8988T (cell line): Measurements from ENCODE around the gene TFB2M.
"Not testable (repeated sequence)": the region's sequence is repeated elsewhere in the genome, so short reads cannot be mapped to it uniquely, and the experiment has no call there.

Experiments
- DNase-seq: peaks from one replicate; pipeline ENCODE4 v3.0.0; 2011

The TFB2M gene

DNA sequence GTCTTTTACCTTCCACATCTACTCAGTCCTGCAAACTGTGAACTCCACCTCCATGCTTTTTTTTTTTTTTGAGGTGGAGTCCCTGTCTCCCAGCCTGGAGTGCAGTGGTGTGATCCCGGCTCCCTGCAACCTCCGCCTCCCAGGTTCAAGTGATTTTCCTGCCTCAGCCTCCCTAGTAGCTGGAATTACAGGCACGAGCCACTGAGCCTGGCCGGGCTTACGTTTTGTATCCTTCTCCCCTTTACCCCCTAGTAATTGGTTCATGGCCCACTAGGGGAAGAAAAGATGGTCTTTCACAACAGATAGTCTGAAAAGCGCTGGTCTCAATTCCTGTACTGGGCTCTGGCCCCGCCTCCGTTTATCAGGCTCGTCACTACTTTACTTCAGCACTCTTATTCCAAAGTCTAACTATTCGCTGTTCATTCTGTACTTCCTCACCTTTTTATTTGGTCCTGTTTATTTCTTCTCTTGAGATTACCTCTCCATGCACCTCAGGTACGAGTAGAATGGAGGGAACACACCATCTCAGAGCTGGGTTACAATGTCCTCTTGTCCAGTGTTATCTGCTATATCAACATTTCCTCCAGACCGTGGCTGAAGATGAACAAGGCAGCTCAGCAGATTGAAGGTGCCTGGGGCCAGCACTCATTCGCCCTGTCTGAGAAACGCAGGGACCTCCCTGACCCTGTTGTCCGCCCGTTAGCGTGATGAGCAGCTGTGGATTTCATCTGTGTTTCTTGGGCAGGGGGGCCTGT, 16.4 kb upstream of the TFB2M start:
- no peak for DNase-seq

DNA sequence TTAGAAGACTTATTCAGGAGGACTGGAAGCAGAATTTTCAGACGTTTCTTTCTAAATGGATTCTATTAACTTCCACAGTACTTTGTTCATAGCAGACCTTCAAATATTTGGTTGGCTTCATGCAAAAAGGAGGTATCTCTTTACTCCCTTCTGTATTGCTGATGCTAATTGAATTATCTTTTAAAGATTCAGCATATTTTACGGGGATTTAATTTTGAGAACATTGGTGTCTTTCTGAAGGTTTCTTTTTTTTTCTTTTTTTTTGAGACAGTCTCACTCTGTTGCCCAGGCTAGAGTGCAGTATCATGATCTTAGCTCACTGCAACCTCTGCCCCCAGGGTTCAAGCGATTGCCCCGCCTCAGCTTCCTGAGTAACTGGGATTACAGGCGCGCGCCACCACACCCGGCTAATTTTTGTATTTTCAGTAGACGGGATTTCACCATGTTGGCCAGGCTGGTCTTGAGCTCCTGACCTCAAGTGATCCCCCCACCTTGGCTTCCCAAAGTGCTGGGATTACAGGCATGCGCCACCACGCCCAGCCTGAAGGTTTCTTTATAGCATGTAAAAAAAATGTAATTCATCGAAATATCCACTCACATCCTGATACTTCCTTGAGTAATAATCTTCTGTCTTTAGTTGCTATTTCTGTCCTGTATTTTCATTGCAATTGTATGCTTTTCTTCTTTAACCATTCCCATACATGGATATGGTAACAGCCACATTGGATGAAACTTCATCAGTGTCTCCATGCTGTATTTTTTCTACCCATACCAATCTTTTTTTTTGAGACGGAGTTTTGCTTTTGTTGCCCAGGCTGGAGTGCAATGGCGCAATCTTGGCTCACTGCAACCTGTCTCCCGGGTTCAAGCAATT, 14.7 kb upstream of the TFB2M start:
- DNase-seq, result no peak

DNA sequence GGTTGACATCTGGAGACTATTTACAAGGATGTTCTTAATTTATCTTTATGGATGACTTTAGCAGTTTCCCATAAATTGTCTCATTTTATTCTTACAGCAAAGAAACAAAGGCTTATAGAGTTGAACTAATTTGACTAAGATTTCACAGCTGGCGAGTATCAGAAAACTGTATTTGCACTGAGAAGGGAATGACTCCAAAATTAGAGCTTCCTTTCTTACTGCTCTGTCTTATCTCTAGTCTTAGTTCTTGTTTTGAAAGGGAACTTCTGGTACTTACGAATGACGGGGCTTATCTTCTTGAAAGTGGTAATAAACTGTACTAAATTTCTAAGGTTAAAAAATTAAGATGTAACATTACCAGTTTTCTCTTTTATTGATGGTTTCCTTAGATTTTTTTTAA, 13.8 kb upstream of the TFB2M start:
- no peak for DNase-seq

DNA sequence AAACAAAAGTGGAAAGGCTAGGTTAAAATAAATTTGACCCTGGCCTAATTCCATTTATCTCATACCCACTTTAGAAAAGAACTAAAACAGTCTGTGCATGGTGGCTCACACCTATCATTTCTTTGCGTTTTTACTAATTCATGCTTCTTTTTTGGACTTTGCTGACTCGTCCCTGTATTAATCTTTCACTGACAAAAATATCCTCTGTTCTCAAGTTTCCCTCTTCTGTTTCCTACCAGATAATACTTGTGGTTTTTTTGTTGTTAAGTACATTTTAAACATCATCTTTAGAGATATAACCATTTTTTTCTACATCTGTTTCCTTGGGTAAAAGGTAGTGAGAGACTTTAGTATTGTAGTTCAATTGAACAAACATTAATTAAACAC, 11.7 kb upstream of the TFB2M start:
- no peak for DNase-seq

DNA sequence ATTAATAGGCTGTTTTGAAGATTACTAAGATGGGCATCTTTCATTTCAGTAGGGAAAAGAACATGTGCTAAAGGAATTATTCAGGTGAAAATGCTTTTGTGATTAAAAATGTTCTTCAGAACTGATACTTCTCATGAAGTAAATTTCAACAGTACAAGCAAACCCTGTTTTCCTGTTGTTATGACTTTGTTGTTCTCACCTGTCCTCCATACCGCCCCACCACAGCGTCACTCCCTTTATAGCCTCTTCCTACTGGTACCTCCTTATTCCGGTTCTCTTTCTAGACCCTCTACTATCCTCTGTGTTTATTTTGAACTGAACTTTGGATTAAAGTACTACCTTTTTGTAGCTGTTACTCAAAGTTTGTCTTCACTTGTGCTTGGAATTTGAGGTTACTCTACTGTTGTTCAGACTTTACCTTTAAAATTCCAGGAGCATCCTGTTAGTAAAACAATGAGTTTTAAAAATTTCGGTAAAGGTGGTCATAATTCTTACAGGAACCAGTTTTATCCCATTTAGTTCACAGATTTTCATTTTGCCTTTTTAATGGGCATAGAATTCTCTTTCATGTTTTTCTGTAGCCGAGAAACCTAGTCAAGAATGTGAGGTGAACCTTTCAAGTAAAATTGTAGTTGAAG, 11.1 kb upstream of the TFB2M start:
- DNase-seq, result no peak

DNA sequence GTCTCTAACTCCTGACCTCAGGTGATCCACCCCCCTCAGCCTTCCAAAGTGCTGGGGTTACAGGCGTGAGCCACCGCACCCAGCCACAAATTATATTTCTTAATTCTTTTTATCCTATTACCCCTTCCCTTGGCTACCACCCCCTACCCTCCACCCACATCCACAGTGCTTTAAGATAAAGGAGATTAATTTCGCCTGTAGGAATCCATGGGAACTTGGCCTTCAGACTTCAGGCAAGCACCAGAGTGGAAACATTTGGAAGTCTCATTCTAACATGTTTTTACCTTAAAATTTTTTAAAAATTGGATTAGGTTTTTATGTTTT, 10.6 kb upstream of the TFB2M start:
- DNase-seq, result no peak

DNA sequence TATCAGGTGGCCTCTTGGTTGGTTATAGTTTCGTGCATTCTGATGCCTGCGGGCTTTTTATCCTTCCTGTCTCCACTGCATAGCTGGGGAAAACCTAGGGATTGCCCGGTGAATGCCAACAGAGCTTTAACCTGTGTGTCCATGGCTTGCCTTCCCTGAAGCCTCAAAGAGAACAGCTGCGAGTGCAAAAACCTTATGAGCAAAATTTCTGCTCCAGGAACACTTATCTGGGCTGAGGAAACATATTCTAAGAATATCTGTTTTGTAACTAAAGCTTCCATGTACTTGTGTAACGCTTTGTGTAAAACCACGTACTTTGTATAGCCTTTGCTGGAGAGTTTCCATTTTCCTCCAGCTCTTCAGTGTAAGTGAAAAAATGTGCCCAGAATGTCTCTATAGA, 7.4 kb upstream of the TFB2M start:
- no peak for DNase-seq

DNA sequence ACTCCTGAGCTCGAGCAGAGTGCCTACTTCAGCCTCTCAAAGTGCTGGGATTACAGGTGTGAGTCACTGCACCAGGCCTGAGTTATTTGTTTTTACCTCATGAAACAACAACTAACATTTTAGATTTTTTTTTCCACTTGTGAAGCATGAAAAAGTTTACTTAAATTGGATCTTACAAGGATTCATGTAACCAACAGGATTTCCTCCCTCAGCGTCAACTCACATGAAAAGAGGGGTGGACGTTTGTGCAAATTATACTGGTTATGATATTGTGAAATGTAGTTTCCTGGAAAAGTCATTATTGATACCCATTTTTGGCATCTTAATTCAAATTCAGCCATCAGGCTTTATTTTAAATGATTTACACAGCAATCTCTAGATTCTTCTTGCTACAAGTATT, 6.7 kb upstream of the TFB2M start:
- DNase-seq, result no peak

DNA sequence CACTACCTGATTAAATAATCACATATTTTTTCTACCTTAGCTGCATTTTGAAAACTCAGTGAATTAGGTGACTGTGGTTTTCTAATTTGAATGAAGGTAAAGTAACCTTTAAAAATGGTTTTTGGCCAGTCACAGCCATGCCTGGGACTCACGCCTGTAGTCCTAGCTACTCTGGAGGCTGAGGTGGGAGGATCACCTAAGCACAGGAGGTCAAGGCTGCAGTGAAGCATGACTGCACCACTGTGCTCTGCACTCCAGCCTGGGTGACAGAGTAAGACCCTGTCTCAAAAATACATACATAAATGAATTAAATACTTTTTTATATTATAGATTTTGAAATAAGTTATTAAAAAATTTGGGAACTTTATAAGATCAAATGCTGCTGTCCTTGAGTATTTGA, 5.9 kb upstream of the TFB2M start:
- no peak for DNase-seq

DNA sequence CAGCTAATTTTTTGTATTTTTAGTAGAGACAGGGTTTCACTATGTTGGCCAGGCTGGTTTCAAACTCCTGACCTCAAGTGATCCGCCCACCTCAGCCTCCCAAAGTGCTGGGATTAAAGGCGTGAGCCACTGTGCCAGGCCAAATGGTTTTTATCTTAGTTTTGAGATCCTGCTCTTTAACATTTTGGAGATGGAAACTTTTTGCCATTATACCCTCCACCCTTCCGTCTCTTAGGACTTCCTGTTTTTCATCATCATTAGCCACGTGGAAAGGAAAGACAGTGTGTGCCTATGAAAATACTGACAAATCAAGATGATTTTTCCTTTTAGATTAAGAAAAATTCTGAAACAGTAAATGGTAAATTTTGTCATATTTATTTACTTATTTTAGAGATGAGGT, 5.2 kb upstream of the TFB2M start:
- not testable (repeated sequence) for DNase-seq

DNA sequence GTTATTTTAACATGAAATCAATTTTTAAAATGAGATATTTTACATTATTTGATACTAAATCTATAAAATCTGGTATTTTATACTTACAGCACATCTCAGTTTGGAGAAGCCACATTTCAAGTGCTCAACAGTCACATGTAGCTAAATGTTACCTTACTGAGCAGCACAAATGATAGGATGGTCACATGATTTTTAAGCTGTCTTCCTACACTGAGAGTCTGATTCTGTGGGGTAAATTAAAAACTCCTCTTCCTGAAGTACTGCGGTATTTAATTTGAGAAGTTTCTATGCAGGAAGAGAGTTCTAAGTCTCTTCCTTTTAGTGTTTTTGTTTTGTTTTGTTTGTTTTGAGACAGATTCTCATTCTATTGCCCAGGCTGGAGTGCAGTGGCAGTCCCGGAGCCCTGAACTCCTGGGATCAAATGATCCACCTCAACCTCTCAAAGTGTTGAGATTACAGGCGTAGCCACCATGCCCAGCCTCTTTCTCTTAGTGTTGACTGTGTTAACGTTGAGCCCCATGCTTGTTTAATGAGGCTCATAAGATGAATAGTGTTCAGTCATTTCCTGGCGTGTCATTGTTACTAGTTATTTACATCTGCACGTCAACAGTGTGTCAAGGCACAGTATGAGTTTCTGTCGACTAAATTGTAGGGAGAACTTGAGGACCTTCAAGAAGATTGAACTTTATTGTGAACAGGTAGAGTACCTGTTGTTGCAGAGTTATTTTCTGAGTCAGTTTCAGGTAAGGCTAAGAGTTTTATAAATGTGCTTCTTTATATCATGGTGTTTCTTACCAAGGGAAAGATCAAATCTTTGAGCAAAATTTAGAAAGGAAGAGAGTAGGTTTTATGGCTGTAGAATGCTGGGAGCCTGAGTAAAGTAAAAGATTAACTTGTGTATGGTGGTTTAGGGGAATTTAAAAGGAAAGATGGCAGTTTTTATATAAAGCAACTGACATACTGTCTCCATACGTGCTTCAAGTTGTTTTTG, 3.5 kb upstream of the TFB2M start:
- DNase-seq, result no peak

DNA sequence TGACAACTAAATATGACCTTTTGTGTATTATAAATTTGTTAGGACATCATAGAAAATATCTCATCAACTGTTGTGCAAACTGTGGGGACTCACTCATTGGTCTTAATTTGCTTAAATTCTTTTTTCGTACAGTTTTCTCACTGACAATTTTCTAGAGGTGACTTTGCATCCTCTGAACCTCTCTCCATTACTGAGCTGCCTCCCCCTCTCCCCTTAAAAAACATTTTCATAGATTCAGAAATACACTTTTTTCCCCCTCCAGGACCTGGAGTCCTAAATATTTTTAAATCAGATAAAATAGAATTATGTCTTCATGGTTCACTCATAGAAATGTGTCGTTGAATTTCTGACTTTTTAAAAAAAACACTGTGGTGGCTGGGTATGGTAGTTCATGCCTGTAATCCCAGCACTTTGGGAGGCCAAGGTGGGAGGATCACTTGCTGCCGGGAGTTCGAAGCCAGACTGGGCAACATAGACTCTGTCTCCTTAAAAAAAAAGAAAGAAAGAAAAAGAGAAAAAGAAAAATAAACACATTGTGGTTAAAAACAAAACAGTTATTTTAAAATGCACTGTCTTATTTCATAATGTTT, 1.7 kb upstream of the TFB2M start:
- DNase-seq, result no peak

DNA sequence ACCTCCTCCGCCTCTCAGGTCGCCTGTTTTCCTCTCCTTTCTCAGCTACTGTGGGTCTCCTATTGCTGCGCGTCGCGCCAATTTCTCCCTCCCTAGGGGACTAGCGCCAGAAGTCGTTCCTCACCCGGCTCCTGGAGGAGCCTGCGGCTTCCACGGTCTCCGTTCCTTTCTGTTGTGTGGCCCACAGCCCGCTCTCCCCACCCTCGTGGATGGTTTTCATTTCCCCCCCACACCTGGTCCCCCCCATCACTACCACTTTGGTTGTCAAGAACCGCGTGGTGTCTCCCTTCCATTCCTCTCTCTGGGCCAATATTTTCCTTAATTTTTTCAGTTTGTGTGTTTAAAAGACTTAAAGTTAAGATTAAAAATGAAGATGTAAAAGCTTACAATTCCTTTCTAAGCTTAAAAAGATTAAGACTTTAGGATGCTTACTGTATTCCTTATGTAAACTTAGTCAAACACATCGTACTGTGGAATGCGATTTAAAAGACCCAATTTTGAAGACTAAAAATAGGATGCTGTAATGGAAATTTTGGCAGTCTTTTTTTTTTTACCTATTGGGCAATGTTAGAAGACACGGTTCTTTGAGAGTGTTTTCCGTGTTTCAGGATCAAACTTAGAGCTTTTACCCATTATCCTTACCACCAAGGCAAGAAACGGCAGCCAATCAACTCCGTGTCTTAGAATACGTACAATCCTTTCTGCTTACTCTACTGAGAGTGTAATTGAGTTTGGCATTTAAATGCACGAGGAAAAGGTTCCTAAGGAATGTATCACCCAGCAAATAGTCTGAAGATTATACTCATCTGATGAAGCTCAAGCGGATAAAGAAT, 968 bp upstream of the TFB2M start:
- no peak for DNase-seq

DNA sequence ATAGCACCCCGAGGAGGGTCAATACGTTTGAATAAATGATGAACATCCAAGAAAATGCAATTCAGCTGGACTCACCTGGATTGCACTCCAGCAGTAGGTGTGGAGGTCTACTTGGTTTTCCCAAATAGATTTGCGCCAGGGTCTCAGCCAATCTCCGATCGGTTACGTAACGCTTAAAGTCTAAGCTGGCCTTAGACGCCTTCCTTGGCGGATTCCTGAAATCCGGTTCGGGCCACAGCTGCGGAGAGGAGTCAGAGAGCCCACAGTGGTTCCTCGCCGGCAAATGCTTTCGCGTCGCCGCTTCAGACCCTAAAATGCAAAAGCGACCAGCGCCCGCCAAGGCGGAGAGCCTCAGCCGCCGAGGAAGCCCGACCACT, 322 bp downstream of the TFB2M start:
- DNase-seq, result no peak

DNA sequence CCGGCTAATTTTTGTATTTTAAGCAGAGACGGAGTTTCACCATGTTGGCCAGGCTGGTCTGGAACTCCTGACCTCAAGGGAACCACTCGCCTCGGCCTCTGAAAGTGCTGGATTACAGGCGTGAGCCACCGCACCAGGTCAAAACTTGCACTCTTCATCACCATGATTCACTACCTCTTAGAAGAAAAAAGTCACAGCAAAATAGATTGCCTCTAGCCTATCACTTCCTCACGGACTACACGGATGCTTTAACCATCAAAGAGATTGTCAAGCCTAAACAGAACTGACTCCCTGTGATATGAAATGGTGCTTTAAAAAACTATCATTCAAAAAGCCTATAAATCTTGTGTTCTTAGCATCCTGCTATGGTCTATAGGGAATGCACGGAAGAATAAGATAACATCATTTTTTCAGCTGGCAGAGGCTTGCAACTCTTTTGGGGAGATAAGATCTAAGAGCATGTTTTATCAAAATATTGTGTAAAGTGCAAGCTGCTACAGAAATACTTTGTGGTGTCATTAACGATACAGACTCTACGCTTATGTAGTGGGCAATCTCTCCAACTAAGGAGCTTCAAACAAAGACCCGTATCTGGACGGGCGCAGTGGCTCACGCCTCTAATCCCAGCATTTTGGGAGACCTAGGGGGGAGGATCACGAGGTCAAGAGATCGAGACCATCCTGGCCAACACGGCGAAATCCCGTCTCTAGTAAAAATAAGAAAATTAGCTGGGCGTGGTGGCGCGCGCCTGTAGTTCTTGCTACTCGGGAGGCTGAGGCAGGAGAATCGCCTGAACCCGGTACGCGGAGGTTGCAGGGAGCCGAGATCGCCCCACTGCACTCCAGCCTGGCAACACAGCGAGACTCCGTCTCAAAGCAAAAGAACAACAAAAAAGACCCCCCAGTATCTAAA, 966 bp downstream of the TFB2M start:
- no peak for DNase-seq

DNA sequence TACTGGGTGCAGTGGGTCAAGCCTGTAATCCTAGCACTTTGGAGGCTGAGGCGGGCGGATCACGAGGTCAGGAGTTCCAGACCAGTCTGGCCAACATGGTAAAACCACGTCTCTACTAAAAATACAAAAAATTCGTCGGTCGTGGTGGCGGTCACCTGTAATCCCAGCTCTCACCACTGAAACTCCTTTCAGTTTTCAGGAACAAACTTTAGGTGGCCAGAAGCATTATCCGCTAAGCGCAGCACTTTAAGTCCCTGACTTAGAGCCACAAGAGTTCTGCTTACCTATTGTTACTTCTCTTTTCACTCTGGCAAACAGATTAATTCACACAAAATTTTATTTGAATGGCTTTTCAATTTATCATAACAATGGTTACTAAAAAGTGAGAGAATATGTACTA, 5.2 kb downstream of the TFB2M start:
- not testable (repeated sequence) for DNase-seq

DNA sequence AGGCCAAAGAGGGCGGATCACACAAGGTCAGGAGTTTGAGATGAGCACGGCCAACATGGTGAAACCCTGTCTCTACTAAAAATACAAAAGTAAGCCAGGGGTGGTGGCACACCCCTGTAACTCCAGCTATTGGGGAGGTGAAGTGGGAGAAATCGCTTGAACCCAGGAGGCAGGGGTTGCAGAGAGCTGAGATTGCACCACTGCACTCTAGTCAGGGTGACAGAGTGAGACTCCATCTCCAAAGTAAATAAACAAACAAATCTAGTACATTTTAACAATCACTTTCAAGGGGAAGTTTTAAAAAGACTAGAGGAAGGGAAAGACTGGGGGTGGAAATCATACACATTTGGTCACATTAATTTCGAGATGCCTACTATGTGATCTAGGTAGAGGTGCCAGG, 6.8 kb downstream of the TFB2M start:
- no peak for DNase-seq

DNA sequence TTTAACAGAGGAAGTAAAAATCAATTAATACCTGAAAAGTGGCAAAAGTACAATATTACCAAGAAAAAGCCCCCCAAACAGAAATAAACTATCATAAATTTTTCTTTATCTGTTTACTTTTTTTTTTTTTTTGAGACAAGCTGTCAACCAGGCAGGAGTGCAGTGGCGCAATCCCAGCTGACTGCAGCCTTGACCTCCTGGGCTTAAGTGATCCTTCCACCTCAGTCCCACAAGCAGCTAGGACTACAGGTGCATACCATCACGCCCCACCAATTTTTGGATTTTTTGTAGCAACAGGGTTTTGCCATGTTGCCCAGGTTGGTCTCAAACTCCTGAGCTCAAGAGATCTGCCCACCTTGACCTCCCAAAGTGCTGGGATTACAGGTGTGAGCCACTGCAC, 8.0 kb downstream of the TFB2M start:
- DNase-seq, result no peak

DNA sequence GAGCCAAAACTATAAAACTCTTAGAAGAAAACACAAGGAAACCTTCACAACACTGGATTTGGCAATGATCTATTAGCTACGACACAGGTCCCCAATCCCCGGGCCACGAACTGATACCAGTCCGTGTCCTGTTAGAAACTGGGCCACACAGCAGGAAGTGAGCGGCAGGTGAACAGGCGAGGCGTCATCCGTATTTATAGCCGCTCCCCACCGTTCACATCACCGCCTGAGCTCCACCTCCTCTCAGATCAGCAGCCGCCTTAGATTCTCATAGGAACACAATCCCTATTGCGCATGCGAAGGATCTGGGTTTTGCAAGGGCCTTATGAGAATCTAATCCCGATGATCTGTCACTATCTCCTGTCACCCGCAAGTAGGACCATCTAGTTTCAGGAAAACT, 11.9 kb downstream of the TFB2M start:
- no peak for DNase-seq

DNA sequence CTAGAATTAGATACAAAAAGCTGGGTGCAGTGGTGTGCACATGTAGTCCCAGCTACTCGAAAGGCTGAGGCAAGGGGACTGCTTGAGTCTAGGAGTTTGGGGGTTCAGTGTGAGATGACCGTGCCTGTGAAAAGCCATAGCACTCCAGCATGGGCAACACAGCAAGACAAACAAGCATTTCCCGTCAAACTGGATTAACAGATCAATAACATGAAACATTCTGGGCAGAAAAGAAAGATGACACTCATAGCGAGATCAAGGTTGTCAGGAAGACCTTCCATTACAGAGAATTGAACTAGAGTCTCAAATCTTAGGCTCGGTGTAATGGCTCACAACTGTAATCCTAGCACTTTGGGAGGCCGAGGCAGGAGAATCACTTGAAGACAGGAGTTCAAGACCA, 14.0 kb downstream of the TFB2M start:
- no peak for DNase-seq

DNA sequence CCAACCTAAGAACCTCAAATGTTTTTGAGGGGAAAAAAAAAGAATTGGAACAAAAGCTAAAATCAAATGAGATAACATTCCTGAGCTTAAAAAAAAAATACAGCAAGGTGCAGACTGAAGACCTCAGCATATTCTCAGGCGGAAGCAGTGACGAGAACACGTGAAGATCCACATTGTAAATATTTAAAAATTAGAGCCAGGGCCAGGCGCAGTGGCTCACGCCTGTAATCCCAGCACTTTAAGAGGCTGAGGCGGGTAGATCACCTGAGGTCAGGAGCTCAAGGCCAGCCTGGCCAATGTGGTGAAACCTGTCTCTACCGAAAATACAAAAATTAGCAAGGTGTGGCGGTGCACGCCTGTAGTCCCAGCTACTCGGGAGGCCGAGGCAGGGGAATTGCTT, 15.7 kb downstream of the TFB2M start:
- no peak for DNase-seq
